B cell (primary cell): Measurements from ENCODE around the gene APCDD1L. TPM values are rescaled to one million over a fixed set of nuclear protein-coding genes. Genes with fewer than 3 reads are reported as not detected.

Source experiments
- ATAC-seq: fragments of 200-7000 bp; cut with Tn5 transposase; one replicate; pipeline ENCODE4 v1.10.0; 2021; ENCODE audit warnings: low read depth, mild to moderate bottlenecking, moderate number of reproducible peaks, moderate library complexity
- CTCF ChIA-PET: fragments of 350-600 bp; sonication (Branson Sonifier 250); formaldehyde crosslinking; loops from one replicate; lab custom pipeline; 2021; ENCODE audit warnings: antibody characterized with exemption, inconsistent platforms; lab: Charles Lee
- POLR2A ChIA-PET: fragments of 350-600 bp; sonication (Branson Sonifier 250); formaldehyde crosslinking; loops from one replicate; lab custom pipeline; 2021; ENCODE audit warnings: antibody characterized with exemption; lab: Charles Lee
- DNase-seq: peaks from one replicate; pipeline ENCODE4 v3.0.0; 2013
- H2AFZ ChIP-seq: 2 replicates; pipeline ENCODE4 v1.6.1; 2012; ENCODE audit warnings: mild to moderate bottlenecking, low read depth, low read length; ENCODE audit not compliant: insufficient read depth, poor library complexity, severe bottlenecking
- H3K27ac ChIP-seq, 2 donors: 1 replicate in 1 of 2; 2 replicates in 1 of 2; pipeline ENCODE4 v1.5.1; 2012 to 2013; ENCODE audit warnings: low read length in 2 of 2, mild to moderate bottlenecking in 2 of 2, moderate library complexity in 1 of 2
- H3K27me3 ChIP-seq, 4 experiments: fragments of 200-600 bp in 1 of 4; sonication (generic) in 1 of 4; replicated peaks in 1 of 4; 1 replicate in 2 of 4; 2 replicates in 2 of 4; pipeline versions ENCODE4 v1.6.1 to v1.7.0; 2013 to 2016; ENCODE audit warnings: low read length in 3 of 4, mild to moderate bottlenecking in 2 of 4, mixed read lengths in 1 of 4, moderate library complexity in 1 of 4; ENCODE audit not compliant: insufficient read depth in 4 of 4, control insufficient read depth in 3 of 4; ENCODE audit errors: control extremely low read depth in 1 of 4
- H3K36me3 ChIP-seq, 2 experiments: replicated peaks in 1 of 2; 1 replicate in 1 of 2; 2 replicates in 1 of 2; pipeline versions ENCODE4 v1.6.1 to v1.7.1; 2013; ENCODE audit warnings: low read length in 1 of 2; ENCODE audit not compliant: insufficient read depth in 2 of 2, control insufficient read depth in 1 of 2; ENCODE audit errors: control extremely low read depth in 1 of 2, extremely low read depth in 1 of 2
- H3K4me1 ChIP-seq, 2 donors: fragments of 200-600 bp in 1 of 2; sonication (generic) in 1 of 2; 1 replicate in 1 of 2; 2 replicates in 1 of 2; pipeline versions ENCODE4 v1.5.1 to v1.6.1; 2013 to 2017; ENCODE audit warnings: low read length in 2 of 2; ENCODE audit not compliant: control insufficient read depth in 2 of 2, insufficient read depth in 2 of 2
- H3K4me2 ChIP-seq: replicated peaks from 2 replicates; pipeline ENCODE3; 2012; ENCODE audit warnings: mild to moderate bottlenecking, low read depth, low read length; ENCODE audit not compliant: poor library complexity, severe bottlenecking
- H3K4me3 ChIP-seq, 5 experiments: fragments of 200-600 bp in 1 of 5; sonication (generic) in 1 of 5; 1 replicate in 3 of 5; 2 replicates in 2 of 5; pipeline versions ENCODE4 v1.5.1 to v1.7.0; 2011 to 2016; ENCODE audit warnings: low read length in 4 of 5, mild to moderate bottlenecking in 4 of 5, low read depth in 2 of 5, control low read depth in 1 of 5, moderate library complexity in 1 of 5; ENCODE audit not compliant: insufficient read depth in 1 of 5; ENCODE audit errors: control extremely low read depth in 1 of 5, extremely low read depth in 1 of 5
- H3K79me2 ChIP-seq: fragments of 200-600 bp; sonication (generic); one replicate; pipeline ENCODE4 v1.6.0; 2016; ENCODE audit warnings: low read length; ENCODE audit not compliant: control insufficient read depth, insufficient read depth
- H3K9ac ChIP-seq: fragments of 200-600 bp; sonication (generic); 2 replicates; pipeline ENCODE4 v1.6.1; 2017; ENCODE audit warnings: mild to moderate bottlenecking, low read length, moderate library complexity
- H3K9me3 ChIP-seq, 3 donors: one replicate each; pipeline versions ENCODE4 v1.6.1 to v1.7.1; 2013; ENCODE audit warnings: low read length in 2 of 3; ENCODE audit not compliant: control insufficient read depth in 2 of 3, insufficient read depth in 1 of 3; ENCODE audit errors: control extremely low read depth in 1 of 3
- H4K20me1 ChIP-seq: 2 replicates; pipeline ENCODE4 v1.6.0; 2012; ENCODE audit warnings: mild to moderate bottlenecking, low read length; ENCODE audit not compliant: insufficient read depth, control insufficient read depth, poor library complexity, severe bottlenecking
- H3K27ac Mint-ChIP-seq: one replicate; pipeline ENCODE4 v1.8.0; 2021; ENCODE audit warnings: mixed read lengths
- H3K27me3 Mint-ChIP-seq: one replicate; pipeline ENCODE4 v1.8.0; 2021; ENCODE audit warnings: mixed read lengths
- H3K4me1 Mint-ChIP-seq: one replicate; pipeline ENCODE4 v1.8.0; 2021; ENCODE audit warnings: mixed read lengths
- H3K4me3 Mint-ChIP-seq: one replicate; pipeline ENCODE4 v1.8.0; 2021; ENCODE audit warnings: mixed read lengths
- H3K9me3 Mint-ChIP-seq: one replicate; pipeline ENCODE4 v1.8.0; 2022; ENCODE audit warnings: mixed read lengths; ENCODE audit not compliant: insufficient read depth
- CTCF ChIP-seq: fragments of 200-600 bp; IDR thresholded peaks from one replicate; pipeline ENCODE4 v1.8.0; 2022; ENCODE audit warnings: antibody characterized with exemption, mild to moderate bottlenecking
- EZH2 ChIP-seq: IDR thresholded peaks from 2 replicates; pipeline ENCODE4 v1.6.1; 2012; ENCODE audit warnings: borderline replicate concordance, low read depth, mild to moderate bottlenecking, moderate library complexity, low read length; ENCODE audit not compliant: insufficient read depth, poor library complexity, severe bottlenecking
- WGBS: methylation state at CpG from one replicate; pipeline ENCODE4 v1.1.5; 2013; ENCODE audit warnings: missing lambda C conversion rate; ENCODE audit not compliant: insufficient coverage; 5-methylcytosine and 5-hydroxymethylcytosine counted together
- intact Hi-C: fragments of 100-400 bp; cut with micrococcal nuclease; formaldehyde crosslinking; loops from one replicate; pipeline ENCODE4 v1.10.0; 2022
- polyA plus RNA-seq: library from polyadenylated mRNA; depleted of rRNA; stranded (reverse); fragments of >200 nt; gene quantifications from 2 replicates; pipeline ENCODE4 v1.2.3, GENCODE V29; 2012
- total RNA-seq, 2 donors: library from RNA; stranded (reverse); fragments of 120-200 nt in 1 of 2; gene quantifications; 1 replicate in 1 of 2; 2 replicates in 1 of 2; pipeline versions ENCODE4 v1.2.3 to v1.2.4, GENCODE V29; 2013 to 2022

The APCDD1L gene
- total and polyA plus RNA-seq, 2 donors (not counting 1 experiment from before 2014, with no cell fraction given), result not detected

GRCh38 chr20:58526411-58526810 lies 11.2 kb upstream of the APCDD1L start:
- H3K4me1 ChIP-seq, result no peaks in the 10 kb centered on the region
- ChIA-PET CTCF (no interaction called here), POLR2A (no interaction called here)
- no CpG with 5 or more reads among the region's 3 CpGs for WGBS
- no peaks in the 10 kb centered on the region for H3K4me1 Mint-ChIP-seq
- no peaks in the 10 kb centered on the region for H4K20me1 ChIP-seq
- DNase-seq (no peak), ATAC-seq (no peak)
- H3K4me3 Mint-ChIP-seq, result no peak overlapping the region
- H3K4me2 ChIP-seq, result no peak overlapping the region
- TF ChIP-seq EZH2, result no peak
- no peak for TF ChIP-seq CTCF
- no peak overlapping the region for H3K27ac ChIP-seq
- peaks cover 15% of the 10 kb centered on the region for H3K9me3 Mint-ChIP-seq
- no peak overlapping the region for H3K9ac ChIP-seq
- no peaks in the 10 kb centered on the region for H3K36me3 ChIP-seq
- intact Hi-C loops, result no loop called here
- H3K4me3 ChIP-seq, result no peak overlapping the region
- no peaks in the 10 kb centered on the region for H3K79me2 ChIP-seq
- no peaks in the 10 kb centered on the region for H3K27me3 Mint-ChIP-seq
- peaks cover 0 to 20% (median 19%) of the 10 kb centered on the region in 3 donors for H3K9me3 ChIP-seq
- no peak overlapping the region for H3K27ac Mint-ChIP-seq
- no peak overlapping the region for H2AFZ ChIP-seq
- no peaks in the 10 kb centered on the region for H3K27me3 ChIP-seq

DNA sequence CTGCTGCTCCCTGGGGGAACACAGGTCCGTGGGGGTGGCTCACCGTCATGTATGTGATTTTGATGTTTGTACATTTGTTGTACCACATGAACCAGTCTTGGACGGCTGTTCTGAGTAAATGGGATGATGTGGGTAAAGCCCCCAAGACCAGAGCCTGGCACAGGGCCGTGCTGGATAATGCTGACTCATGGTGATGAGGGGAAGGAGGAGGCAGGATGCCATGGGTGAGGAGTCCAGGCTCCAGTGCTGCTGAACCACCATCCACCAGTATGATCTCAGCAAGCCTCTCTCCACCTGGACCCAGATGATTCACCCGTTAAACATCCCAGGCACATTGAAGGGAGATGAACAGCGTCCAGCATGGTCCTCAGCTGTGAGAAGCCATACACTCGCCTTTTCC lies 9.6 kb upstream of the APCDD1L start:
- H3K4me2 ChIP-seq, result no peak overlapping the region
- no peak overlapping the region for H3K4me3 ChIP-seq
- intact Hi-C loops, result no loop called here
- Mint-ChIP-seq H3K4me3 (no peak overlapping the region), H3K27ac (no peak overlapping the region), H3K27me3 (no peaks in the 10 kb centered on the region), H3K4me1 (no peaks in the 10 kb centered on the region), H3K9me3 (peaks cover 13% of the 10 kb centered on the region)
- no peaks in the 10 kb centered on the region for H3K4me1 ChIP-seq
- DNase-seq (no peak), ATAC-seq (no peak)
- H3K9me3 ChIP-seq, result peaks cover 0 to 17% (median 10%) of the 10 kb centered on the region in 3 donors
- ChIA-PET POLR2A (no interaction called here), CTCF (no interaction called here)
- WGBS, result 86% methylated on average over 3 of the region's 7 CpGs
- H2AFZ ChIP-seq, result no peak overlapping the region
- H3K27me3 ChIP-seq, result no peaks in the 10 kb centered on the region
- H3K9ac ChIP-seq, result no peak overlapping the region
- H3K27ac ChIP-seq, result no peak overlapping the region
- no peaks in the 10 kb centered on the region for H3K79me2 ChIP-seq
- H4K20me1 ChIP-seq, result no peaks in the 10 kb centered on the region
- TF ChIP-seq EZH2 (no peak), CTCF (no peak)
- no peaks in the 10 kb centered on the region for H3K36me3 ChIP-seq
